ENCODE measurements around the gene DNAAF5. TPM values are rescaled to one million over a fixed set of nuclear protein-coding genes. Genes with fewer than 3 reads are reported as not detected.
"Not testable (repeated sequence)": the region's sequence is repeated elsewhere in the genome, so short reads cannot be mapped to it uniquely, and the experiment has no call there.

The DNAAF5 gene
- total RNA-seq, 2 experiments from 2014 or later = 42.6 to 58.5 TPM

DNA sequence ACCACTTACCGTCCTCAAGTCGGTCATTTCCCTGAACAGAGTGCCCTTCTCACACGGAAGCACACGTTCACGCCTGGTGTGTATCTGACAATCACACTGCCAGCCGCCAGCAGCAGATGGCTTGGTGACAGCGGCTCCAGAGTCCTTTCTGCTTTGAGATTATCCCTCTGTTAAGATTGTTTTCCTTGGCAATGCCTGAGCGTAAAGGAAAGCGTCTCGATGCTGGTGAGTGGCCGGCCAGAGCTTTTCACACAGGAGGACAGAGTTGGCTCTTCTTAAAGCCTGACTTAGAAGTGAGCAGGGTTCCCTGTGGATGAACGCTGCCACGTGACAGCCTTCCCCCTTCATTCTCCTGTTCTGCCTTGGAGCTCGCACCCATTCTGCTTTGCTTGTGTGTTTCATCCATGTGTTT is 22.6 kb downstream of the DNAAF5 start:
- H2AFZ ChIP-seq (ENCODE audit: low read length) = no peak overlapping the region
- H3K36me3 ChIP-seq (ENCODE audit: insufficient read depth, low read length) = peaks cover 57% of the 10 kb centered on the region
- H3K4me2 ChIP-seq (ENCODE audit: low read length) = no peak overlapping the region
- POLR2A ChIA-PET = interaction anchor here (0.6 kb wide), 1 partner anchor 51 kb away, joined by 4 read pairs; no protein-coding TSS in a partner anchor
- no peak for DNase-seq (ENCODE audit: low spot score)
- no peak overlapping the region for H3K4me3 ChIP-seq (ENCODE audit: low read depth, low read length, poor library complexity, severe bottlenecking)
- H3K4me1 ChIP-seq (ENCODE audit: insufficient read depth, low read length, poor library complexity, severe bottlenecking) = no peaks in the 10 kb centered on the region
- H4K20me1 ChIP-seq (ENCODE audit: insufficient read depth, low read length) = no peaks in the 10 kb centered on the region
- H3K9me2 ChIP-seq (ENCODE audit: insufficient read depth, low read length) = no peaks in the 10 kb centered on the region
- H3K9me3 ChIP-seq (ENCODE audit: low read length) = no peaks in the 10 kb centered on the region
- H3K27ac ChIP-seq (ENCODE audit: low read depth, low read length, poor library complexity, severe bottlenecking) = no peak overlapping the region
- H3K79me2 ChIP-seq (ENCODE audit: insufficient read depth, low read depth, low read length) = no peaks in the 10 kb centered on the region
- BruUV-seq (replicated peaks) = no TSS peak
- CTCF ChIA-PET (ENCODE audit: unreplicated experiment) = interaction anchor here (0.5 to 0.6 kb wide), 3 partner anchors 12 to 847 kb away, joined by 4 to 19 read pairs (median 11); no protein-coding TSS in a partner anchor
- intact Hi-C loops (cut with micrococcal nuclease; ENCODE audit: unreplicated experiment) = no loop called here
- TF ChIP-seq, protein P1, sequence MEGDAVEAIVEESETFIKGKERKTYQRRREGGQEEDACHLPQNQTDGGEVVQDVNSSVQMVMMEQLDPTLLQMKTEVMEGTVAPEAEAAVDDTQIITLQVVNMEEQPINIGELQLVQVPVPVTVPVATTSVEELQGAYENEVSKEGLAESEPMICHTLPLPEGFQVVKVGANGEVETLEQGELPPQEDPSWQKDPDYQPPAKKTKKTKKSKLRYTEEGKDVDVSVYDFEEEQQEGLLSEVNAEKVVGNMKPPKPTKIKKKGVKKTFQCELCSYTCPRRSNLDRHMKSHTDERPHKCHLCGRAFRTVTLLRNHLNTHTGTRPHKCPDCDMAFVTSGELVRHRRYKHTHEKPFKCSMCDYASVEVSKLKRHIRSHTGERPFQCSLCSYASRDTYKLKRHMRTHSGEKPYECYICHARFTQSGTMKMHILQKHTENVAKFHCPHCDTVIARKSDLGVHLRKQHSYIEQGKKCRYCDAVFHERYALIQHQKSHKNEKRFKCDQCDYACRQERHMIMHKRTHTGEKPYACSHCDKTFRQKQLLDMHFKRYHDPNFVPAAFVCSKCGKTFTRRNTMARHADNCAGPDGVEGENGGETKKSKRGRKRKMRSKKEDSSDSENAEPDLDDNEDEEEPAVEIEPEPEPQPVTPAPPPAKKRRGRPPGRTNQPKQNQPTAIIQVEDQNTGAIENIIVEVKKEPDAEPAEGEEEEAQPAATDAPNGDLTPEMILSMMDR (conservative IDR thresholded peaks at IDR 0.05; ENCODE audit: low read length) = no peak
- no peak for TF ChIP-seq EZH2phosphoT487 (IDR thresholded peaks at IDR 0.05; ENCODE audit: borderline replicate concordance, low read depth, low read length)

DNA sequence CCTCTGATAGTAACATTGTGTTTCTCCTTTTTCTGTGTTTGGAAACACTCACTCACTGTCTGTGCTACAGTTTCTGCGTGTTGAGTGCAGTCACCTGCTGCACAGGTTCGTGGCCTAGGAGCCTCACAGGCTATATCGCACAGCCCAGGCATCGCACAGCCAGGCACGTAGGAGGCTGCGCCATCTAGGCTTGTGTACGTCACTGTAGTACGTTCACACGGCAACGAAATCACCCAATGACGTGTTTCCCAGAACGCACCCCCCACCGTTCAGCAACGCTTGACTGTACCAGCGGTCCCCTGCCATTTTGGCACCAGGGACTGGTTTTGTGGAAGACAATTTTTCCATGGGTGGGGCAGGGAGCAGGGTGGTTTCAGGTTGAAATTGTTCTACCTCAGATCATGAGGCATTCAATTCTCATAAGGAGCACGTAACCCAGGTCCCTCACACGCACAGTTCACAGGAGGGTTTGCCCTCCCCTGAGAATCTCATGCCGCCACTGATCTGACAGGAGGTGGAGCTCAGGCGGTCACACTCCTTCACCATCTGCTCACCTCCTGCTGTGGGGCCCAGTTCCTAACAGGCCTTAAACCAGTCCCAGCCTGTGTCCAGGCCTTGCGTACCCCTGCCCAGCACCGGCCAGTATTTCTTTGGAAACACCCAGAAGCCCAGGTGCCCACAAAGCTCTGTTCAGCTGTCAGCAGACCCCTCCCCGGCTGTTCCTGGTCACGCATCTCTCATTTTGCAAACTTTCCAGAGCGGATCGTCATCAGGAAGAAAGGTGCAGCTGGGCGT is 23.8 kb downstream of the DNAAF5 start:
- Histone ChIP-seq H3K4me2 (ENCODE audit: low read length) (no peak overlapping the region), H3K4me1 (ENCODE audit: insufficient read depth, low read length, poor library complexity, severe bottlenecking) (no peaks in the 10 kb centered on the region), H3K9me3 (ENCODE audit: low read length) (no peaks in the 10 kb centered on the region), H3K79me2 (ENCODE audit: insufficient read depth, low read depth, low read length) (no peaks in the 10 kb centered on the region), H3K4me3 (ENCODE audit: low read depth, low read length, poor library complexity, severe bottlenecking) (no peak overlapping the region), H3K9me2 (ENCODE audit: insufficient read depth, low read length) (no peaks in the 10 kb centered on the region), H2AFZ (ENCODE audit: low read length) (no peak overlapping the region), H3K27ac (ENCODE audit: low read depth, low read length, poor library complexity, severe bottlenecking) (no peak overlapping the region), H4K20me1 (ENCODE audit: insufficient read depth, low read length) (no peaks in the 10 kb centered on the region), H3K36me3 (ENCODE audit: insufficient read depth, low read length) (peaks cover 61% of the 10 kb centered on the region)
- no TSS peak for BruUV-seq (replicated peaks)
- ChIA-PET POLR2A (no interaction called here), CTCF (ENCODE audit: unreplicated experiment) (no interaction called here)
- no peak for DNase-seq (ENCODE audit: low spot score)
- TF ChIP-seq, protein P1 (conservative IDR thresholded peaks at IDR 0.05; ENCODE audit: low read length) = no peak
- no peak for TF ChIP-seq EZH2phosphoT487 (IDR thresholded peaks at IDR 0.05; ENCODE audit: borderline replicate concordance, low read depth, low read length)
- intact Hi-C loops (cut with micrococcal nuclease; ENCODE audit: unreplicated experiment) = no loop called here

DNA sequence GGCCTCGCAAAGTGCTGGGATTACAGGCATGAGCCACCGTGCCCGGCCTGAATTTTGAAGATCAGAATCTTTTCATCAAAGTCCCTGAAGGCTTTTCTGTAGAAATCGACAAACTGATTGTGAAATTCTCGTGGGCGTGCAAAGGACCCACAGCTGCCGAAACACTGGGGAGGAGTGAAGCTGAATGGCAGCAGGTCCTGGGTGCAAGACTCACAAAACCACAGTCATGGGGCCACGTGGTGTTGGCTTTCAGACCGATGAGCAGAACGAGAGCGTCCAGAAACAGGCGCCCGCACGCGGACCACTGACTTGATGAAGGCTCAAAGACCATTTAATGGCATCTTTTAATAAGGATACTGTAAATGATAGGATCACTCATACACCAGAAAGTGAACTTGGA is 25.3 kb downstream of the DNAAF5 start:
- TF ChIP-seq, protein P1 (conservative IDR thresholded peaks at IDR 0.05; ENCODE audit: low read length) = no peak
- TF ChIP-seq EZH2phosphoT487 (IDR thresholded peaks at IDR 0.05; ENCODE audit: borderline replicate concordance, low read depth, low read length) = no peak
- Histone ChIP-seq H3K27ac (ENCODE audit: low read depth, low read length, poor library complexity, severe bottlenecking) (no peak overlapping the region), H2AFZ (ENCODE audit: low read length) (no peak overlapping the region), H3K36me3 (ENCODE audit: insufficient read depth, low read length) (peaks cover 66% of the 10 kb centered on the region), H3K9me3 (ENCODE audit: low read length) (no peaks in the 10 kb centered on the region), H3K79me2 (ENCODE audit: insufficient read depth, low read depth, low read length) (no peaks in the 10 kb centered on the region), H3K4me3 (ENCODE audit: low read depth, low read length, poor library complexity, severe bottlenecking) (no peak overlapping the region), H3K4me1 (ENCODE audit: insufficient read depth, low read length, poor library complexity, severe bottlenecking) (no peaks in the 10 kb centered on the region), H4K20me1 (ENCODE audit: insufficient read depth, low read length) (no peaks in the 10 kb centered on the region), H3K4me2 (ENCODE audit: low read length) (no peak overlapping the region), H3K9me2 (ENCODE audit: insufficient read depth, low read length) (no peaks in the 10 kb centered on the region)
- ChIA-PET CTCF (ENCODE audit: unreplicated experiment) (no interaction called here), POLR2A (no interaction called here)
- BruUV-seq (replicated peaks) = no TSS peak
- no peak for DNase-seq (ENCODE audit: low spot score)
- intact Hi-C loops (cut with micrococcal nuclease; ENCODE audit: unreplicated experiment) = no loop called here

DNA sequence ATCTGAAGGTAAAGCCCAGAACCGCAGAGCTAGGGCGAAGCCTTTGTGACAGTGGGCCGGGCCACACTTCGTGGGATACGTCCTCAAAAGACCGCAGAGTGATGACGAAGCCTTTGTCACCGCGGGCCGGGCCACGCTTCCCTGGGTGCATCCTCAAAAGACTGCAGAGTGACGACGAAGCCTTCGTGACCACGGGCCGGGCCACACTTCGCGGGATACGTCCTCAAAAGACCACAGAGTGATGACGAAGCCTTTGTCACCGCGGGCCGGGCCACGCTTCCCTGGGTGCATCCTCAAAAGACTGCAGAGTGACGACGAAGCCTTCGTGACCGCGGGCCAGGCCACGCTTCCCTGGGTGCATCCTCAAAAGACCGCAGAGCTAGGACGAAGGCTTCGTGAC is 25.8 kb downstream of the DNAAF5 start:
- H3K9me3 ChIP-seq (ENCODE audit: low read length); H3K79me2 ChIP-seq (ENCODE audit: insufficient read depth, low read depth, low read length); H3K27ac ChIP-seq (ENCODE audit: low read depth, low read length, poor library complexity, severe bottlenecking); H2AFZ ChIP-seq (ENCODE audit: low read length); intact Hi-C loops (cut with micrococcal nuclease; ENCODE audit: unreplicated experiment); POLR2A ChIA-PET; H3K4me2 ChIP-seq (ENCODE audit: low read length); CTCF ChIA-PET (ENCODE audit: unreplicated experiment); H3K4me3 ChIP-seq (ENCODE audit: low read depth, low read length, poor library complexity, severe bottlenecking); DNase-seq (ENCODE audit: low spot score); BruUV-seq (replicated peaks); H4K20me1 ChIP-seq (ENCODE audit: insufficient read depth, low read length); H3K9me2 ChIP-seq (ENCODE audit: insufficient read depth, low read length); H3K4me1 ChIP-seq (ENCODE audit: insufficient read depth, low read length, poor library complexity, severe bottlenecking): not testable (repeated sequence)
- H3K36me3 ChIP-seq (ENCODE audit: insufficient read depth, low read length) = peaks cover 66% of the 10 kb centered on the region
